Adrenal gland (tissue), 5 donors: ENCODE measurements around the gene GLMN.

Source experiments
- POLR2A ChIP-seq, 2 donors: fragments of 450-650 bp; IDR thresholded peaks; one replicate each; pipeline ENCODE4 v1.6.1; 2017; ENCODE audit warnings: antibody characterized with exemption in 2 of 2, mild to moderate bottlenecking in 2 of 2, moderate library complexity in 1 of 2
- TF ChIP-seq, protein P1 (sequence below), 6 experiments: fragments of 450-650 bp in 4 of 6; fragments of 200-600 bp in 2 of 6; sonication (generic) in 1 of 6; IDR thresholded peaks; 1 replicate in 5 of 6; 2 replicates in 1 of 6; pipeline versions ENCODE4 v1.5.1 to v1.8.0; 2016 to 2021; ENCODE audit warnings: antibody characterized with exemption in 6 of 6, mild to moderate bottlenecking in 2 of 6, moderate library complexity in 1 of 6
- donor health status: DM: no; HTN: no; CAD: no.

DNA sequence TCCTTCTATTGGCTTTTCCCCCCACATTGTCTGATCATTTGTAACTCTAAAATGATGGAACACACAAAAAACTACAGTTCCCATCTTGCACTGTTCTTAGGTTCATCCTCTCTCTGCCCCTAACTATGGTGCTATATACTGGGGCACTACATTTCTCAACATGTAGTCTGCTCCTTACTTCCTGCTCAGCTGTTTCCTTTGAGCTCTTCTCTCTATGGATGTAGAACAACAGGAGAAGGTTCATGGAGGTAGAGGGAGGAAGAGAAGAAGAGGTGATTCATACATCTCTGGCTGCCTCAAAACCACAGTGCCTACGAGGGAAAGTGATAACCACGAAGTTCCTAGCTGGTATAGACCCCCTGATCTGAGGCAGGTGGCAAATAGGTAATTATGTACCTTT lies 88.1 kb downstream of the GLMN start:
- TF ChIP-seq, protein P1, sequence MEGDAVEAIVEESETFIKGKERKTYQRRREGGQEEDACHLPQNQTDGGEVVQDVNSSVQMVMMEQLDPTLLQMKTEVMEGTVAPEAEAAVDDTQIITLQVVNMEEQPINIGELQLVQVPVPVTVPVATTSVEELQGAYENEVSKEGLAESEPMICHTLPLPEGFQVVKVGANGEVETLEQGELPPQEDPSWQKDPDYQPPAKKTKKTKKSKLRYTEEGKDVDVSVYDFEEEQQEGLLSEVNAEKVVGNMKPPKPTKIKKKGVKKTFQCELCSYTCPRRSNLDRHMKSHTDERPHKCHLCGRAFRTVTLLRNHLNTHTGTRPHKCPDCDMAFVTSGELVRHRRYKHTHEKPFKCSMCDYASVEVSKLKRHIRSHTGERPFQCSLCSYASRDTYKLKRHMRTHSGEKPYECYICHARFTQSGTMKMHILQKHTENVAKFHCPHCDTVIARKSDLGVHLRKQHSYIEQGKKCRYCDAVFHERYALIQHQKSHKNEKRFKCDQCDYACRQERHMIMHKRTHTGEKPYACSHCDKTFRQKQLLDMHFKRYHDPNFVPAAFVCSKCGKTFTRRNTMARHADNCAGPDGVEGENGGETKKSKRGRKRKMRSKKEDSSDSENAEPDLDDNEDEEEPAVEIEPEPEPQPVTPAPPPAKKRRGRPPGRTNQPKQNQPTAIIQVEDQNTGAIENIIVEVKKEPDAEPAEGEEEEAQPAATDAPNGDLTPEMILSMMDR (IDR thresholded peaks at IDR 0.05) = no peak
- TF ChIP-seq POLR2A (IDR thresholded peaks at IDR 0.05) = no peak
